HepG2 (cell line): ENCODE results near the gene ZNF800. TPM values are rescaled to one million over a fixed set of nuclear protein-coding genes. Genes with fewer than 3 reads are reported as not detected.

Source experiments
- ATRX ChIP-seq: sonication (generic); formaldehyde crosslinking; IDR thresholded peaks from 2 replicates; pipeline ENCODE4 v1.4.0; 2020; ENCODE audit warnings: missing genetic modification reagents, borderline replicate concordance
- CBX5 ChIP-seq: sonication (generic); formaldehyde crosslinking; IDR thresholded peaks from 2 replicates; pipeline ENCODE4 v1.4.0; 2020; ENCODE audit warnings: missing genetic modification reagents, borderline replicate concordance
- KAT2B ChIP-seq: fragments of 150-350 bp; IDR thresholded peaks from 2 replicates; pipeline ENCODE4 v1.6.1; 2014; ENCODE audit warnings: low read depth, low read length, borderline replicate concordance
- MEF2D ChIP-seq: sonication (generic); formaldehyde crosslinking; IDR thresholded peaks from 2 replicates; pipeline ENCODE4 v1.5.1; 2020; ENCODE audit warnings: mild to moderate bottlenecking, missing genetic modification reagents
- NR2F6 ChIP-seq, 2 experiments: IDR thresholded peaks; 2 replicates each; pipeline ENCODE4 v1.6.1; 2016; ENCODE audit warnings: antibody characterized with exemption in 1 of 2, mild to moderate bottlenecking in 1 of 2
- ZBED4 ChIP-seq: sonication (generic); formaldehyde crosslinking; IDR thresholded peaks from 2 replicates; pipeline ENCODE4 v1.4.0; 2020; ENCODE audit warnings: missing genetic modification reagents, borderline replicate concordance
- ZC3H13 ChIP-seq: sonication (generic); formaldehyde crosslinking; IDR thresholded peaks from 2 replicates; pipeline ENCODE4 v1.8.1; 2023; ENCODE audit warnings: mild to moderate bottlenecking, missing genetic modification reagents, moderate library complexity
- ZNF460 ChIP-seq: sonication (generic); formaldehyde crosslinking; IDR thresholded peaks from 2 replicates; pipeline ENCODE4 v1.5.1; 2020; ENCODE audit warnings: missing genetic modification reagents, mild to moderate bottlenecking, borderline replicate concordance
- ZNF570 ChIP-seq: sonication (generic); formaldehyde crosslinking; IDR thresholded peaks from 2 replicates; pipeline ENCODE4 v1.4.0; 2020; ENCODE audit warnings: mild to moderate bottlenecking, missing genetic modification reagents, borderline replicate concordance
- ZNF629 ChIP-seq: sonication (generic); formaldehyde crosslinking; conservative IDR thresholded peaks from 2 replicates; pipeline ENCODE4 v1.5.0; 2020; ENCODE audit warnings: missing genetic modification reagents
- polyA plus RNA-seq, 8 experiments: library from polyadenylated mRNA; depleted of rRNA in 3 of 8; stranded (reverse) in 7 of 8; unstranded in 1 of 8; fragments of >200 nt; fragmentation: Illumina TruSeq in 4 of 8; extraction: Trizol in 4 of 8; gene quantifications; 2 replicates each; pipeline versions ENCODE4 v1.2.1 to v1.2.3, GENCODE V29; 2011 to 2016; ENCODE audit warnings: low read depth in 4 of 8, missing spikeins in 1 of 8, mixed read lengths in 1 of 8; ENCODE audit not compliant: insufficient read depth in 1 of 8
- total RNA-seq, 5 experiments: library from RNA; depleted of rRNA; stranded (reverse); fragments of >200 nt; fragmentation: Illumina TruSeq; extraction: Trizol; gene quantifications; 2 replicates each; pipeline ENCODE4 v1.2.3, GENCODE V29; 2016; ENCODE audit warnings: low read depth in 1 of 5
- TF ChIP-seq, protein P1 (sequence below): sonication (generic); formaldehyde crosslinking; IDR thresholded peaks from 2 replicates; pipeline ENCODE4 v1.4.0; 2020; ENCODE audit warnings: missing genetic modification reagents, borderline replicate concordance
- TF ChIP-seq, protein P2 (sequence below): sonication (generic); formaldehyde crosslinking; IDR thresholded peaks from 2 replicates; pipeline ENCODE4 v1.4.0; 2020; ENCODE audit warnings: missing genetic modification reagents
- TF ChIP-seq, protein P3 (sequence below): sonication (generic); formaldehyde crosslinking; IDR thresholded peaks from 2 replicates; pipeline ENCODE4 v1.5.0; 2020; ENCODE audit warnings: mild to moderate bottlenecking, missing genetic modification reagents
- TF ChIP-seq, protein P4 (sequence below): sonication (generic); formaldehyde crosslinking; IDR thresholded peaks from 2 replicates; pipeline ENCODE4 v1.4.0; 2020; ENCODE audit warnings: missing genetic modification reagents

ZNF800 gene
- total and polyA plus RNA-seq, 2 of the 13 experiments (the other 11 are each of a cell fraction or from before 2014, with no cell fraction given): 7.1 to 12.7 TPM

DNA sequence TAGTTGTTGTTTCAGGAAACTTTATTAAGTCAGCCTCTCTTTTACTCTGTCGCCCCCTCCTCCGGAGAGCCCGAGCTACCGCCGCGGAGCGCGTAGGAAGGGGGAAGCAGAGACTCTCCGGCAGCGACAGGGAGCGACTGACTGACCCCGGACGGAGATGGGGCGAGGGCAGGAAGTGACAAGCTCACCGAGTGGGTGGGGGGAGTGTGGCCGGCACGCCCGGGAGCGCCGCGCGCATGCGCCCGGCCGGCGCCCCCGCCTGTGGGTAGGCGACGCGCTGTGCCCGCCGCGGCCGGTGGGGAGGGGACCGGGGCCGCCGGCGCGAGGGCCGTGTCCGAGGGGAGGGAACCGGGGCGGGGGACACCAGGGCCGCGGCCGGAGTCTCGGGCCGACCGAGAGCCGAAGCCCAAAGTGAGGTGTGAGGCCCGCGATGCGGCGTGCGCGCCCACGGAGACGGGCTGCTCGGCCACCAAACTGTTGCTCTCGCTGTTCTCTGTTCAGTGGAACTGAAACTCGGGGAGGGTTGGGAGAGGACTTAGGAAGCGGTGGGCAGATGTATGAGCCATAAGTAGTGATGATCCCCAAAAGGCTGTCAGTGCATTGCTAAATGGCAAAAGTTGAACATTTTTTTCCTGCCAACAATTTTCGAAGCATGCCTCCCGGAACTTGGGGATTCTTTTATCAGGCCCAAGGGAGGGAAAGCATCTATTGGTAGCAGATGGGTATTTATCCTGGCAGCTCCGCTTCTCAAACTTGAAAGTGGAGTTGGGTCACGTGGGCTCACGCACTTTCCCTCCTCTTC, at the start of gene ZNF800 (continued):
- TF ChIP-seq, protein P1, sequence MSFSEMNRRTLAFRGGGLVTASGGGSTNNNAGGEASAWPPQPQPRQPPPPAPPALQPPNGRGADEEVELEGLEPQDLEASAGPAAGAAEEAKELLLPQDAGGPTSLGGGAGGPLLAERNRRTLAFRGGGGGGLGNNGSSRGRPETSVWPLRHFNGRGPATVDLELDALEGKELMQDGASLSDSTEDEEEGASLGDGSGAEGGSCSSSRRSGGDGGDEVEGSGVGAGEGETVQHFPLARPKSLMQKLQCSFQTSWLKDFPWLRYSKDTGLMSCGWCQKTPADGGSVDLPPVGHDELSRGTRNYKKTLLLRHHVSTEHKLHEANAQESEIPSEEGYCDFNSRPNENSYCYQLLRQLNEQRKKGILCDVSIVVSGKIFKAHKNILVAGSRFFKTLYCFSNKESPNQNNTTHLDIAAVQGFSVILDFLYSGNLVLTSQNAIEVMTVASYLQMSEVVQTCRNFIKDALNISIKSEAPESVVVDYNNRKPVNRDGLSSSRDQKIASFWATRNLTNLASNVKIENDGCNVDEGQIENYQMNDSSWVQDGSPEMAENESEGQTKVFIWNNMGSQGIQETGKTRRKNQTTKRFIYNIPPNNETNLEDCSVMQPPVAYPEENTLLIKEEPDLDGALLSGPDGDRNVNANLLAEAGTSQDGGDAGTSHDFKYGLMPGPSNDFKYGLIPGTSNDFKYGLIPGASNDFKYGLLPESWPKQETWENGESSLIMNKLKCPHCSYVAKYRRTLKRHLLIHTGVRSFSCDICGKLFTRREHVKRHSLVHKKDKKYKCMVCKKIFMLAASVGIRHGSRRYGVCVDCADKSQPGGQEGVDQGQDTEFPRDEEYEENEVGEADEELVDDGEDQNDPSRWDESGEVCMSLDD (CRISPR knock-in tag): no peak
- no peak for TF ChIP-seq CBX5
- TF ChIP-seq ZNF570 (CRISPR knock-in tag): no peak
- TF ChIP-seq, protein P2, sequence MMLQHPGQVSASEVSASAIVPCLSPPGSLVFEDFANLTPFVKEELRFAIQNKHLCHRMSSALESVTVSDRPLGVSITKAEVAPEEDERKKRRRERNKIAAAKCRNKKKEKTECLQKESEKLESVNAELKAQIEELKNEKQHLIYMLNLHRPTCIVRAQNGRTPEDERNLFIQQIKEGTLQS (CRISPR knock-in tag): no peak
- TF ChIP-seq MEF2D (CRISPR knock-in tag): no peak
- no peak for TF ChIP-seq ZNF460 (CRISPR knock-in tag)
- TF ChIP-seq, protein P3, sequence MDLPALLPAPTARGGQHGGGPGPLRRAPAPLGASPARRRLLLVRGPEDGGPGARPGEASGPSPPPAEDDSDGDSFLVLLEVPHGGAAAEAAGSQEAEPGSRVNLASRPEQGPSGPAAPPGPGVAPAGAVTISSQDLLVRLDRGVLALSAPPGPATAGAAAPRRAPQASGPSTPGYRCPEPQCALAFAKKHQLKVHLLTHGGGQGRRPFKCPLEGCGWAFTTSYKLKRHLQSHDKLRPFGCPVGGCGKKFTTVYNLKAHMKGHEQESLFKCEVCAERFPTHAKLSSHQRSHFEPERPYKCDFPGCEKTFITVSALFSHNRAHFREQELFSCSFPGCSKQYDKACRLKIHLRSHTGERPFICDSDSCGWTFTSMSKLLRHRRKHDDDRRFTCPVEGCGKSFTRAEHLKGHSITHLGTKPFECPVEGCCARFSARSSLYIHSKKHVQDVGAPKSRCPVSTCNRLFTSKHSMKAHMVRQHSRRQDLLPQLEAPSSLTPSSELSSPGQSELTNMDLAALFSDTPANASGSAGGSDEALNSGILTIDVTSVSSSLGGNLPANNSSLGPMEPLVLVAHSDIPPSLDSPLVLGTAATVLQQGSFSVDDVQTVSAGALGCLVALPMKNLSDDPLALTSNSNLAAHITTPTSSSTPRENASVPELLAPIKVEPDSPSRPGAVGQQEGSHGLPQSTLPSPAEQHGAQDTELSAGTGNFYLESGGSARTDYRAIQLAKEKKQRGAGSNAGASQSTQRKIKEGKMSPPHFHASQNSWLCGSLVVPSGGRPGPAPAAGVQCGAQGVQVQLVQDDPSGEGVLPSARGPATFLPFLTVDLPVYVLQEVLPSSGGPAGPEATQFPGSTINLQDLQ (CRISPR knock-in tag): 0 out of 2 replicates have a peak, but pooled peaks have one; percentile 43
- no peak for TF ChIP-seq ZNF629 (CRISPR knock-in tag)
- no peak for TF ChIP-seq ATRX (CRISPR knock-in tag)
- TF ChIP-seq, protein P4, sequence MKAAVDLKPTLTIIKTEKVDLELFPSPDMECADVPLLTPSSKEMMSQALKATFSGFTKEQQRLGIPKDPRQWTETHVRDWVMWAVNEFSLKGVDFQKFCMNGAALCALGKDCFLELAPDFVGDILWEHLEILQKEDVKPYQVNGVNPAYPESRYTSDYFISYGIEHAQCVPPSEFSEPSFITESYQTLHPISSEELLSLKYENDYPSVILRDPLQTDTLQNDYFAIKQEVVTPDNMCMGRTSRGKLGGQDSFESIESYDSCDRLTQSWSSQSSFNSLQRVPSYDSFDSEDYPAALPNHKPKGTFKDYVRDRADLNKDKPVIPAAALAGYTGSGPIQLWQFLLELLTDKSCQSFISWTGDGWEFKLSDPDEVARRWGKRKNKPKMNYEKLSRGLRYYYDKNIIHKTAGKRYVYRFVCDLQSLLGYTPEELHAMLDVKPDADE: no peak
- TF ChIP-seq ZC3H13 (CRISPR knock-in tag): no peak
- TF ChIP-seq ZBED4: no peak
- TF ChIP-seq KAT2B: no peak
- TF ChIP-seq NR2F6 (IDR thresholded peaks at IDR 0.05): no peak
- TF ChIP-seq NR2F6 (CRISPR knock-in tag; IDR thresholded peaks at IDR 0.05): no peak; the same call in 1 of the 2 replicates
